GM12873 (cell line): ENCODE results near the gene PLIN5.
A peak's percentile ranks its signal among the peaks of the same experiment; 100 is the strongest.

Source experiments
- TF ChIP-seq, protein P1 (sequence below): IDR thresholded peaks from 2 replicates; pipeline ENCODE4 v1.5.1; 2012; ENCODE audit warnings: low read depth, mild to moderate bottlenecking, moderate library complexity, low read length, control low read depth; ENCODE audit not compliant: insufficient read depth; ENCODE audit errors: missing control alignments

Gene PLIN5

DNA sequence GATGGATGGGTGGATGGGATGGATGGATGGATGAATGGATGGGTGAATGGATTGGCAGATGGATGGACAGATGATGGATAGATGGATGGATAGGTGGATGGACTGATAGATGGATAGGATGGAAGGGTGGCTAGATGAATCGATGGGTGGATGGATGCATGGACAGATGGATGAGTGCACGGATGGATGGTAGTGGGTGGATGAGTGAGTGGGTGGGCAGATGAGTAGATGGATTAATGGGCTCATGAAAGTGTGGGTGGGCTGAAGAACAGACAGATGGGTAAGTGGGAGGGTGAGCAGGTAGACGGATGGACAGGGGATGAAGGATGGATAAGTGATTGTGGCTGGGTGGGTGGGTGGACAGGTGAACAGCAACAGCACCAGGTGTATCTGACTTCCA is 18.8 kb upstream of the PLIN5 start:
- TF ChIP-seq, protein P1, sequence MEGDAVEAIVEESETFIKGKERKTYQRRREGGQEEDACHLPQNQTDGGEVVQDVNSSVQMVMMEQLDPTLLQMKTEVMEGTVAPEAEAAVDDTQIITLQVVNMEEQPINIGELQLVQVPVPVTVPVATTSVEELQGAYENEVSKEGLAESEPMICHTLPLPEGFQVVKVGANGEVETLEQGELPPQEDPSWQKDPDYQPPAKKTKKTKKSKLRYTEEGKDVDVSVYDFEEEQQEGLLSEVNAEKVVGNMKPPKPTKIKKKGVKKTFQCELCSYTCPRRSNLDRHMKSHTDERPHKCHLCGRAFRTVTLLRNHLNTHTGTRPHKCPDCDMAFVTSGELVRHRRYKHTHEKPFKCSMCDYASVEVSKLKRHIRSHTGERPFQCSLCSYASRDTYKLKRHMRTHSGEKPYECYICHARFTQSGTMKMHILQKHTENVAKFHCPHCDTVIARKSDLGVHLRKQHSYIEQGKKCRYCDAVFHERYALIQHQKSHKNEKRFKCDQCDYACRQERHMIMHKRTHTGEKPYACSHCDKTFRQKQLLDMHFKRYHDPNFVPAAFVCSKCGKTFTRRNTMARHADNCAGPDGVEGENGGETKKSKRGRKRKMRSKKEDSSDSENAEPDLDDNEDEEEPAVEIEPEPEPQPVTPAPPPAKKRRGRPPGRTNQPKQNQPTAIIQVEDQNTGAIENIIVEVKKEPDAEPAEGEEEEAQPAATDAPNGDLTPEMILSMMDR: no peak

DNA sequence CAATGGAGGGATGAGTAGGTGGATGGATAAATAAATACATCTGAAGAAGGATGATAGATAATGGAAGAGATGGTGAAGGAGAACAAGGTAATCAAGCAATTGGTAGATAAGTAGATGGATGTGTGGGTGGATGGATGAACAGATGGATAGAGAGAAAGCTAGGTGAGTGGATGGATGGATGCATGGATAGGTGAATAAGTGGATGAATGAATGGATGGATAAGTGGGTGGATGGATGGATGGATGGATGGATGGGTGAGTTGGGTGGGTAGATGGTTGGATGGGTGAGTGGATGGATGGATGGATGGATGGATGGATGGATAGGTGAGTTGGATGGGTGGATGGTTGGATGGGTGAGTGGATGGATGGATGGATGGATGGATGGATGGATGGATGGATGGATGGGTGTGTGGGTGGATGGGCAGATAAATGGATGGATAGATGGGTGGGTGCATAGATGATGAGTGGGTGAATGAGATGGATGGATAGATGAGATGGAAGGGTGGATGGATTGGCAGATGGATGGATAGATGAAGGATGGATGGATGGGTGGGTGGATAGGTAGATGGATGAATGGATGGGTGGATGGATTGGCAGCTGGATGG is 18.2 kb upstream of the PLIN5 start:
- TF ChIP-seq, protein P1: no peak

DNA sequence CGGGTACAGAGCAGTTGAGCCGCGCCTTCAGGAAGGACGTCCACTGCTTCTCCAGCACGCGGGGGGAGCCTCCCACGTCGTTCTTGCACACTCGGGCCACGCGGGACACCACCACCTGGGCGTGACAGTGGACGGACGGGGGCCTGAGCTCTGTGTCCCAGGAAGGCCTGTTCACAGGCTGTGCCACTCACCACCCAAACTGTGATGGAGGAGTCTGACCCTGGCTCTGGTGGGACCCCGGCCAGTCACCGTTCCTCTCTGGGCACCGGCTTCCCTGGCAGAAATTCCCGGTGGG is 17.4 kb upstream of the PLIN5 start:
- TF ChIP-seq, protein P1: no peak

- TF ChIP-seq, protein P1: no peak
Observed at GRCh38 chr19:4550479-4551050, 15.5 kb upstream of the PLIN5 start.

- TF ChIP-seq, protein P1: no peak
Observed at GRCh38 chr19:4550018-4550417, 15.0 kb upstream of the PLIN5 start.

DNA sequence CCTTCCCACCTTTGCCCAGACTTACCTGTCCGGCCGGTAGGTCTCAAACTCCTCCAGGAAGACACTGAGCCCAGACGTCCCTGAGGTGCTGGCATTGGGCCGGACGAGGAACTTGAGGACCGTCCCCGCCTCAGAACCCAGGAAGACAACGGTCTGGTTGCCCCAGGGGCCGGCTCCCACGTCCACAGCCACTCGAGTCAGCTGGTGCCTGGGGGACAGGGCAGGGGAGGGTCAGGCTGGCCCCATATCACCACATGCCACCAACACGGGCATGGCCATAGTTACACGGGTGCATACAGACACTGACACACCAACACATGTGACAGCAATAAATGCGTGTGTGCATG is 13.2 kb upstream of the PLIN5 start:
- TF ChIP-seq, protein P1: no peak

GRCh38 chr19:4547303-4548237 is 12.5 kb upstream of the PLIN5 start:
- TF ChIP-seq, protein P1: peak; percentile 63
